Measurements from ENCODE around the gene MEF2D. TPM values are rescaled to one million over a fixed set of nuclear protein-coding genes. Genes with fewer than 3 reads are reported as not detected.

MEF2D gene
- total RNA-seq, result 10 to 100 TPM; 35.9 to 39.7 TPM

- Mint-ChIP-seq H3K36me3 (no peaks in the 10 kb centered on the region), H3K27ac (peak within 1 kb of the TSS; percentile 91), H3K27me3 (no peaks in the 10 kb centered on the region), H3K4me1 (ENCODE audit: low read depth) (peaks cover 73% of the 10 kb centered on the region), H3K4me3 (peak within 1 kb of the TSS; percentile 92), H3K9me3 (no peaks in the 10 kb centered on the region)
- CTCF ChIA-PET, result interaction anchor here (1.0 to 11.4 kb wide), 11 partner anchors 9 to 124 kb away, joined by 3 to 180 read pairs (median 7); partner anchors contain the start of genes GPATCH4 and NAXE
- no peak for DNase-seq
- intact Hi-C loops (cut with micrococcal nuclease), result loop anchor here (1.0 to 10.0 kb wide), 6 partner anchors 11 to 406 kb away; partner anchors contain the start of genes CCT3, GPATCH4, IQGAP3 and PMF1
- POLR2A ChIA-PET, result interaction anchor here (0.9 to 7.8 kb wide), 12 partner anchors 10 to 221 kb away, joined by 3 to 103 read pairs (median 6); partner anchors contain the start of gene NAXE
These were observed at the start of gene MEF2D for GRCh38 chr1:156500543-156500792. Gene MEF2D, minus strand, starts transcription at chr1:156500775. Its CDS starts 17,483 bp downstream, at chr1:156483292.

- Mint-ChIP-seq H3K9me3 (no peaks in the 10 kb centered on the region), H3K4me3 (no peak overlapping the region), H3K4me1 (ENCODE audit: low read depth) (peaks cover 2% of the 10 kb centered on the region), H3K27ac (no peak overlapping the region), H3K36me3 (no peaks in the 10 kb centered on the region), H3K27me3 (no peaks in the 10 kb centered on the region)
- POLR2A ChIA-PET, result no interaction called here
- CTCF ChIA-PET, result no interaction called here
- intact Hi-C loops (cut with micrococcal nuclease), result no loop called here
- DNase-seq, result no peak
These were observed 49.8 kb upstream of the MEF2D start for GRCh38 chr1:156550346-156550745.

- Mint-ChIP-seq H3K27ac (no peak overlapping the region), H3K4me1 (ENCODE audit: low read depth) (peaks cover 2% of the 10 kb centered on the region), H3K36me3 (no peaks in the 10 kb centered on the region), H3K9me3 (no peaks in the 10 kb centered on the region), H3K27me3 (no peaks in the 10 kb centered on the region), H3K4me3 (no peak overlapping the region)
- DNase-seq, result no peak
- ChIA-PET POLR2A (no interaction called here), CTCF (no interaction called here)
- intact Hi-C loops (cut with micrococcal nuclease), result no loop called here
These were observed 49.3 kb upstream of the MEF2D start for GRCh38 chr1:156549831-156550230.

- Mint-ChIP-seq H3K36me3 (no peaks in the 10 kb centered on the region), H3K27ac (no peak overlapping the region), H3K4me1 (ENCODE audit: low read depth) (peaks cover 2% of the 10 kb centered on the region), H3K27me3 (no peaks in the 10 kb centered on the region), H3K9me3 (no peaks in the 10 kb centered on the region), H3K4me3 (no peak overlapping the region)
- POLR2A ChIA-PET, result no interaction called here
- CTCF ChIA-PET, result interaction anchor here (0.6 kb wide), 1 partner anchor 343 kb away, joined by 3 read pairs; no protein-coding TSS in a partner anchor
- DNase-seq, result no peak
- intact Hi-C loops (cut with micrococcal nuclease), result no loop called here
These were observed 48.8 kb upstream of the MEF2D start for GRCh38 chr1:156549390-156549789.

GRCh38 chr1:156547982-156548381 lies 47.4 kb upstream of the MEF2D start:
- intact Hi-C loops (cut with micrococcal nuclease), result no loop called here
- Mint-ChIP-seq H3K4me3 (no peak overlapping the region), H3K4me1 (ENCODE audit: low read depth) (no peaks in the 10 kb centered on the region), H3K9me3 (no peaks in the 10 kb centered on the region), H3K27me3 (no peaks in the 10 kb centered on the region), H3K27ac (no peak overlapping the region), H3K36me3 (no peaks in the 10 kb centered on the region)
- POLR2A ChIA-PET, result no interaction called here
- DNase-seq, result no peak
- CTCF ChIA-PET, result no interaction called here

- CTCF ChIA-PET, result no interaction called here
- H3K9me3 Mint-ChIP-seq, result no peaks in the 10 kb centered on the region
- H3K27me3 Mint-ChIP-seq, result no peaks in the 10 kb centered on the region
- POLR2A ChIA-PET, result no interaction called here
- intact Hi-C loops (cut with micrococcal nuclease), result no loop called here
- H3K36me3 Mint-ChIP-seq, result no peaks in the 10 kb centered on the region
- H3K27ac Mint-ChIP-seq, result no peak overlapping the region
- H3K4me1 Mint-ChIP-seq (ENCODE audit: low read depth), result no peaks in the 10 kb centered on the region
- DNase-seq, result no peak
- no peak overlapping the region for H3K4me3 Mint-ChIP-seq
These were observed 46.9 kb upstream of the MEF2D start for GRCh38 chr1:156547434-156547833.

GRCh38 chr1:156546267-156546666 lies 45.7 kb upstream of the MEF2D start:
- Mint-ChIP-seq H3K36me3 (peaks cover 1% of the 10 kb centered on the region), H3K9me3 (no peaks in the 10 kb centered on the region), H3K4me3 (no peak overlapping the region), H3K27ac (no peak overlapping the region), H3K27me3 (no peaks in the 10 kb centered on the region), H3K4me1 (ENCODE audit: low read depth) (no peaks in the 10 kb centered on the region)
- ChIA-PET CTCF (no interaction called here), POLR2A (no interaction called here)
- DNase-seq, result no peak
- intact Hi-C loops (cut with micrococcal nuclease), result no loop called here

GRCh38 chr1:156544592-156545102 lies 44.1 kb upstream of the MEF2D start:
- no peaks in the 10 kb centered on the region for H3K9me3 Mint-ChIP-seq
- H3K27me3 Mint-ChIP-seq, result no peaks in the 10 kb centered on the region
- intact Hi-C loops (cut with micrococcal nuclease), result no loop called here
- H3K36me3 Mint-ChIP-seq, result peaks cover 1% of the 10 kb centered on the region
- no peak overlapping the region for H3K27ac Mint-ChIP-seq
- no peaks in the 10 kb centered on the region for H3K4me1 Mint-ChIP-seq (ENCODE audit: low read depth)
- ChIA-PET POLR2A (no interaction called here), CTCF (interaction anchor here (1.0 kb wide), 1 partner anchor 159 kb away, joined by 3 read pairs; no protein-coding TSS in a partner anchor)
- no peak for DNase-seq
- no peak overlapping the region for H3K4me3 Mint-ChIP-seq

GRCh38 chr1:156543066-156543465 lies 42.5 kb upstream of the MEF2D start:
- Mint-ChIP-seq H3K4me3 (no peak overlapping the region), H3K4me1 (ENCODE audit: low read depth) (no peaks in the 10 kb centered on the region), H3K27me3 (no peaks in the 10 kb centered on the region), H3K36me3 (peaks cover 1% of the 10 kb centered on the region), H3K9me3 (no peaks in the 10 kb centered on the region), H3K27ac (no peak overlapping the region)
- intact Hi-C loops (cut with micrococcal nuclease), result no loop called here
- ChIA-PET CTCF (no interaction called here), POLR2A (no interaction called here)
- DNase-seq, result no peak

GRCh38 chr1:156540955-156541354 lies 40.4 kb upstream of the MEF2D start:
- CTCF ChIA-PET, result interaction anchor here (0.7 kb wide), 1 partner anchor 60 kb away, joined by 3 read pairs; no protein-coding TSS in a partner anchor
- Mint-ChIP-seq H3K9me3 (no peaks in the 10 kb centered on the region), H3K27me3 (no peaks in the 10 kb centered on the region), H3K36me3 (peaks cover 1% of the 10 kb centered on the region), H3K27ac (no peak overlapping the region), H3K4me1 (ENCODE audit: low read depth) (no peaks in the 10 kb centered on the region), H3K4me3 (no peak overlapping the region)
- POLR2A ChIA-PET, result interaction anchor here (0.7 kb wide), 1 partner anchor 10 kb away, joined by 3 read pairs; no protein-coding TSS in a partner anchor
- no peak for DNase-seq
- intact Hi-C loops (cut with micrococcal nuclease), result loop anchor here (2.0 kb wide), 1 partner anchor 24 kb away; no protein-coding TSS in a partner anchor

GRCh38 chr1:156539818-156540355 lies 39.3 kb upstream of the MEF2D start:
- intact Hi-C loops (cut with micrococcal nuclease), result loop anchor here (2.0 kb wide), 1 partner anchor 25 kb away; no protein-coding TSS in a partner anchor
- peaks cover 1% of the 10 kb centered on the region for H3K36me3 Mint-ChIP-seq
- H3K9me3 Mint-ChIP-seq, result no peaks in the 10 kb centered on the region
- H3K4me3 Mint-ChIP-seq, result no peak overlapping the region
- ChIA-PET CTCF (no interaction called here), POLR2A (no interaction called here)
- H3K4me1 Mint-ChIP-seq (ENCODE audit: low read depth), result no peaks in the 10 kb centered on the region
- no peak overlapping the region for H3K27ac Mint-ChIP-seq
- DNase-seq, result no peak
- no peaks in the 10 kb centered on the region for H3K27me3 Mint-ChIP-seq

- Mint-ChIP-seq H3K27me3 (no peaks in the 10 kb centered on the region), H3K9me3 (no peaks in the 10 kb centered on the region), H3K36me3 (peaks cover 1% of the 10 kb centered on the region), H3K4me1 (ENCODE audit: low read depth) (no peaks in the 10 kb centered on the region), H3K27ac (no peak overlapping the region), H3K4me3 (no peak overlapping the region)
- intact Hi-C loops (cut with micrococcal nuclease), result no loop called here
- DNase-seq, result no peak
- POLR2A ChIA-PET, result no interaction called here
- CTCF ChIA-PET, result no interaction called here
These were observed 38.3 kb upstream of the MEF2D start for GRCh38 chr1:156538711-156539440.

All from activated CD4-positive, alpha-beta memory T cell treated with anti-CD3 and anti-CD28 coated beads for 36 hours (primary cell).